ENCODE results near the gene OR1D2.
"Not testable (repeated sequence)": the region's sequence is repeated elsewhere in the genome, so short reads cannot be mapped to it uniquely, and the experiment has no call there.

Gene OR1D2, protein sequence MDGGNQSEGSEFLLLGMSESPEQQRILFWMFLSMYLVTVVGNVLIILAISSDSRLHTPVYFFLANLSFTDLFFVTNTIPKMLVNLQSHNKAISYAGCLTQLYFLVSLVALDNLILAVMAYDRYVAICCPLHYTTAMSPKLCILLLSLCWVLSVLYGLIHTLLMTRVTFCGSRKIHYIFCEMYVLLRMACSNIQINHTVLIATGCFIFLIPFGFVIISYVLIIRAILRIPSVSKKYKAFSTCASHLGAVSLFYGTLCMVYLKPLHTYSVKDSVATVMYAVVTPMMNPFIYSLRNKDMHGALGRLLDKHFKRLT

DNA sequence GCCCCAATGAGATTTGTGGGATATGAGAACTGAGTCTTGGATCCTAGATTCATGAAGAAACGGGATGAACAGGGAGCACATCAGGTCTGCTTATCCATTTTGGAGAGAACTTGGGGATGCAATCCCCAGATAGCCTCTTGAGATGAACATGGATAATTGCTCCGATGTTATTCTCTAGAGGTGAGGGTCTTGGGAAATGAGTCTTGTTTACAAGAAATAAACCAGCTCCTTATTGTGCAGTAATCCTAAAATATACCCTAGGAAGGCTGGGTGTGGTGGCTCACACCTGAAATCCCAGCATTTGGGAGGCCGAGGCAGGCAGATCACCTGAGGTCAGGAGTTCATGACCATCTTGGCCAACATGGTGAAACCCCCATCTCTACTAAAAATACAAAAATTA is at the start of gene OR1D2:
OR1D2 (minus strand) TSS at position 101 of the 400 bp plus-strand sequence. CDS start 11,426 bp downstream, outside the sequence.
- DNase-seq: no peak

DNA sequence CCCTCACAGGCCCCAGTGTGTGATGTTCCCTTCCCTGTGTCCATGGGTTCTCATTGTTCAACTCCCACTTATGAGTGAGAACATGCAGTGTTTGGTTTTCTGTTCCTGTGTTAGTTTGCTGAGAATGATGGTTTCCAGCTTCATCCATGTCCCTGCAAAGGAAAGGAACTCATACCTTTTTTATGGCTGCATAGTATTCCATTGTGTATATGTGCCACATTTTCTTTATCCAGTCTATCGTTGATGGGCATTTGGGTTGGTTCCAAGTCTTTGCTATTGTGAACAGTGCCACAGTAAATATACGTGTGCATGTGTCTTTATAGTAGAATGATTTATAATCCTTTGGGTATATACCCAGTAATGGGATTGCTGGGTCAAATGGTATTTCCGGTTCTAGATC is 33.3 kb upstream of the OR1D2 start:
- DNase-seq: not testable (repeated sequence)

DNA sequence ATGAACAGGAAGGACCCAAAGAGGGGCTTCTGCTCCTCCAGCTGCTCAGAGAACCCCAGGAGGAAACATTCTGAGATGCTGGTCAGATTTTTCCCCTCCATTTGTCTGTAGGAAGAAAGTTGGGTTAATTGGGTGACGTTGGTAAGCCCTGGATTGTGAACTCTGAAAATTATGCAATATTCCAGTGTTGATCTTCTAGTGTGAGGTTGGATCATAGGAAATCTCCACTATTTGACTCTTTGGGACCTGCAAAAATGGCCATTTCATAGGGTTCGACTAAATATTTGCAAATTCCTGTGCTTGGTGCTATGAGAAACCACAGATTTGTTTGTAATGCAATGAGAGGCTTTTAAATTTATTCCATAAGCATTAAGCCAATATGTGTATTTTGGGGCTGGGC is 23.2 kb upstream of the OR1D2 start, which contains the start of gene OR1G1:
OR1G1 (minus strand) TSS at position 101 of the 400 bp plus-strand sequence; CDS start at position 101, 0 bp downstream.
- DNase-seq: no peak

DNA sequence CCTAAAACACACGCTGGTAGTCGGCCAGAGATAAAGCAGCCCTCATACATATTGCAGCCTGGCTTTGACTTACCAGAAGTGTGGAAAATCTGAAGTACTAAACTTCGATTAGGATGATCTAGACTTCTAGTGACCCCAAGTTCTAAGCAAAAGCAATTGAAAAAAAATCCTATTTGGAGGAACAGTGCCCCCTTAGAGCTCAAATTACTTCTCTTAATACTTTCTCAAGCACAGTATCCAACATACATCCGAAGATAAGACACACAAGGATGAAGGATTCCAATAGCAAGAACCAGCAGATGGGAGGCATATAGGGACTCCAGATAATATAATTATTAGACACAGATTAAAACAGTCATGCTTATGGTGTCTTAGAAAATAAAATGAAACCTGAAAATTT is 30.4 kb downstream of the OR1D2 start:
- not testable (repeated sequence) for DNase-seq

DNA sequence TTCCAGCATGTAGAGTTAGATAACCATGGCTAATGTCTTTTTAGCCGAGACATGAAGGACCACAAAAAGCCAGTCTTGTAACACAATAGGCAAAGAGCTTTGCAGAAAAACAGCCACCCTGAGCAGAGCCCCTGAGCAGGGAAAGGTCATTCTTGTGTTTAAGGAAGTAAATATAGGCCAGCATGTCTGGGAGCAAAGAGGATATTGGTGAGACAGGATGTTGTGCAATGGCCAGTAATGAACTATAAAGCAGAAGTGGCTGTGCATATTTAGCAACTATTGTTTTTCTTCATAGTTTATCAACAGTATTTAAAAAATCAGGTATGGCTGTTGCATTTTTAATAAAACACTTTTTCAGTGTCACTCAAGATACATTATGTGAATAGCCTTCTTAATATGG is 39.0 kb downstream of the OR1D2 start:
- DNase-seq: not testable (repeated sequence)

DNA sequence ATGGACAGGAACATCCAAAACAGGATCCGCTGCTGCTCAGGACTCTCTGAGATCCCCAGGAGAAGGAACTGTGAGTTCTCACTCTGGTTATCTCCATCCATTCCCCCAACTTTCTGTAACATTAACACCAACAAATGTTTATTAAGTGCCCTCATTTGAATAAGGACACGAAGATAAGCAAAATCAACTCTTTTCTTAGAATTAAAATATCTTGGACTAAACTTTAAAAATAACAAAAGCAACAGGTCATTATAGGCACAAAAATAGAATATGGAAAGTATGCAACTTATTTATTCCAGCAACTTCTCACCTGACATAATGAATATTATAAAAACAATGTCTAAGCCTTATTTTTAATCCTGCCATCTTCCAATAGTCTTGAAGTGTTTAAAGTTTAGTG is 40.7 kb downstream of the OR1D2 start, which contains the start of gene OR1D5:
OR1D5 (minus strand) TSS at position 101 of the 400 bp plus-strand sequence; CDS start at position 101, 0 bp downstream.
- not testable (repeated sequence) for DNase-seq

DNA sequence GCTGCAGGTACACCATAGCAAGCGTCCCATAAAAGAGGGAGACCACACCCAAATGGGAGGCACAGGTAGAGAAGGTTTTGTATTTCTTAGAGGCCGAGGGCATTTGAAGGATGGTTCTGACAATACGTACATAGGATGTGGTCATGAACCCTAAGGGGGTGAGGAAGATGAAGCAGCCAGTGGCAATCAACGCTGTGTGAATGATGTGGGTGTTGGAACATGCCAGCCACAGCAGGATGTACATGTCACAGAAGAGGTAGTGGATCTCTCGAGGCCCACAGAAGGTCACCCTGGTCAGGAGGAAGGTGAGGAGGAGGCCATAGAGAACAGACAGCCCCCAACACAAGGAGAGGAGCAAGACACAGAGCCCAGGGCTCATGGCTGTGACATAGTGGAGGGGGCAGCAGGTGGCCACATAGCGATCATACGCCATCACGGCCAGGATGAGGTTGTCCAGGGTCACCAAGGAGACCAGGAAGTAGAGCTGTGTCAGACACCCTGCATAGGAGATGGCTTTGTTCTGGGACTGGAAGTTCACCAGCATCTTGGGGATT is 41.3 kb downstream of the OR1D2 start:
- not testable (repeated sequence) for DNase-seq

DNA sequence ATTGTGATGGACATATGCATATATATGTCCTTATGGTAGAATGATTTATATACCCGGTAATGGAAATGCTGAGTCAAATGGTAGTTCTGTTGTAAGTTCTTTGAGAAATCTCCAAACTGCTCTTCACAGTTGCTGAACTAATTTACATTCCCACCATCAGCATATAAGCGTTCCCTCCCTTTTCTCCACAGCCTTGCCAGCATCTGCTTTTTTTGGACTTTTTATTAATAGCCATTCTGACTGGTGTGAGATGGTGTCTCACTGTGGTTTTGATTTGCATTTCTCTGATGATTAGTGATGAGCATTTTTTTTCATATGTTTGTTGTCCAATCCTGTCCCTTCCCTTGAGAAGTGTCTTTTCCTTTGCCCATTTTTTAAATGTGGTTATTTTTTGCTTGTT is 49.4 kb downstream of the OR1D2 start:
- not testable (repeated sequence) for DNase-seq

DNA sequence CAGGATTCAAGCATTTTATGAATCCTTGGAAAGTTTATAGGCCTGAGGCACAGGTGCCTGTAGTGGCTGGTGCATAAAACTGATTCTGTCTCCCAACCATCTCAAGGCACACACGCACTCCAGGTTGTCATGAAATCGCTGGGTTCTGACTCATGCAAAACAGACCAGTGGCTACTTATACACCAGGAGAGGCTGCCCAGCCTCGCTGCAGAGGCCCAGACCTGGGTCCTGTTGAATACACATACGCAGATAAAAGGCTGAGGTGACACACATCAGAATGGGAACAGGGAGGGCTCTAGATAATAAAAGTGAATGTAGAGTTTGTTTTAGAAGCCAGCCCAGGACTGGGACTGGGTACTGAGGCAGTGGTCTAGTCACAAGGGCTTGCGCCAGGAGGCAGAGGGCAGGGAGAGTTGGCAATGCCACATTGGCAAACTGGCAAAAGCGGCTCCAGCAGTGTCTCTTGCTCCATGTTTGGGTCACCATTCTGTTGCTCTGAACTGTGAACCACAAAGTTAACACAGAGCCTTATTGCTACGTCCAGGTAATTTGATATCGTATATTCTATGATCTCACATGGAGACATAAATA is 54.4 kb downstream of the OR1D2 start:
- no peak for DNase-seq

DNA sequence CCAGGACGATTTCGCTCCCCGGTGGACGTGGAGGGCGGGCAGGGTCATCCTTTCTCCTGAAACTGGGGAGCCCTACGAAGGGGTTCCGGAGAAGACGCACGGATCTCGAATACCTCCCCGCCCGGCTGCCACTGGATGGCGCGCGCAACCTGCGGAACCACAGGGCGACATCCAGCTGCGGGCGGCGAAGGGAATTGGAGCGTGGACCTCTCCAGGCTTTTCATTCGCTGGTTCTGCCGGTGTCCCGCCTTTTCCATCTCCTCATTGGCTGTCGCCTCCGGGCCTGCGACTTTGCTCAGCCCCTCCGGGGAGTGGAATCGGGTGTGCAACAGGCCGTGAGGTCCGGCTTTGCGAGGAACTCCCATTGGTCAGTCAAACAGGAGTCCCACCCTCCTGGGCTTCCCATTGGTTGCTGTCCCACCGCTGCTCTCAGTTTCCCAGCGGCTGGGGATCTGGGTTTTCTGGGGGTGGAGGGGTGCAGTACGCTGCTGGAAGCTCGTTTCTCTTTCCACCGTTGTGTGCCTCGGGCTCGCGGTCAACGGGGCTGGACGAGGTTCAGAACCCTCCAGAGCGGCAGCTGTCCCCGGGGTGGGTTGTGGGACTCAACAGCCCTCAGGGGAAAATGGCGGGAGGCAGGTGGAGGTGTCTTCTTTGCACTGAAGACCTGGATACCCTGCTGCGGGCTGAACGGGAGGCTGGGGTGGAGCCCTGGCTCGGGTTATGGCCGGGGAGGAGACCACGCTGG is 55.3 kb downstream of the OR1D2 start:
- DNase-seq: peak; percentile 90

DNA sequence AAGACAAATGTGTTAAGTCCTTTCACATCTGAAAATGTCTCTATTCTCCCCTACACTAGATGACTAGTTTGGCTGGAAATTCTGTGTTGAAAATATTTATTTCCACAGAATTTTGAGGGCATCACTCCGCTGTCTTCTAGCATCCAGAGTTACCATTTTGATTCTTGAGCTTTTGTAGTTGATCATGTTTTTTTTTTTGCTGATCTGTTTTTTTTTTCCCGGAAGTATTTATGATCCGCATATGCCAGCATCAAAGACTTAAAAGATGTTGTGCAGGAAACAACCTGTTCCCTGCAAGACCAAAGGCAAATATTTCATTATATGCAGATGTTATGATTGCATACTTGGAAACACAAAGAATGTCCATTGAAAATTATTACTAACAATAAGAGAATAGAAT is 57.5 kb downstream of the OR1D2 start:
- DNase-seq: no peak

DNA sequence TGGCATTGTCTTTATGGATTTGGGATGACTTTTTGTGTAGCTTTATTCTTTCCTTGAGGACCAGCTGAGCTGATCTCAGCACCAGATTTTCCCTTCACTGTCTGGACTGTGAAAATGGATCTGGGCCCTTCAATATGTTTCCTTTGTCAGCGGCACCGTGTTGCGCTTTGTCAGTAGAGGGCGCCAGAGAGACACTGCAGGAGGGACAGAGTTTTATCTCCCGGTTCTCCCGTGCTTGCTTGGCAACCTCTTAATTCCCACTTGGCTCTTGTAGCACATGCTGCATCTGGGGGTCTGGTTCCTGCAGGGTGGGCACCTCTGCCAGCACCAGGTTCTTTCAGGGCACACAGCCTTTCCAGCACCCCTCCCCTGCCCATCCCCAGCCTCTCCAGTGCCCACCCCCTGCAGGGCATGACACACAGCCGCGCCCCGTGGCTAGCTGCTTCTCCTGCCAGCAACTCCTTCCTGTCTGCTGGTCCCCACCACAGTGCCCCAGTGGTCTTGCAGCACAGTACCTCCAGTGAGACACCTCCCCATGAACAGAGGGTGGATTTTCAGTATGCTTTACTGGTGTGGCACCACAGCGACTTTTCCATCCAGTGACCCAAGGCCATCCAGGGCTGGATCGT is 60.4 kb downstream of the OR1D2 start:
- peak; percentile 58 for DNase-seq

DNA sequence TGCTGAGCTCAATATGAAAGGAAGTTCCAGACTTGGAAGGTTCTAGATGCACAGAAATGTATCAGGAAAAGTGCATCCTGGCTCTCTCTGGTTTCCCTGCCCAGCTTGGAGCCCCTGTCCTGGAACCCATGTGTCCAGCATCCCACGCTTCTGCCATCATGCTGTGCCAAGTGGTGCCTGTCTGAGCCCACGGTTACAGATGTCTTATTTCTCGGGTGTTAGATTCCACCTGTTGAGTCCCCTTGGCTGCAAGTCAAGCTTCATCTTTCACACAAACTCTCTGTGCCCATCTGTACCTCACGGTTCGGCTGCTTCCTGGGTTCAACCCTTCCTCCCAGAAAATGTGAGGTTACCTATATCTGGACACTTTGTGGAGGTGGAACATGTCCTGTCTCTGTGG is 63.3 kb downstream of the OR1D2 start:
- DNase-seq: no peak

DNA sequence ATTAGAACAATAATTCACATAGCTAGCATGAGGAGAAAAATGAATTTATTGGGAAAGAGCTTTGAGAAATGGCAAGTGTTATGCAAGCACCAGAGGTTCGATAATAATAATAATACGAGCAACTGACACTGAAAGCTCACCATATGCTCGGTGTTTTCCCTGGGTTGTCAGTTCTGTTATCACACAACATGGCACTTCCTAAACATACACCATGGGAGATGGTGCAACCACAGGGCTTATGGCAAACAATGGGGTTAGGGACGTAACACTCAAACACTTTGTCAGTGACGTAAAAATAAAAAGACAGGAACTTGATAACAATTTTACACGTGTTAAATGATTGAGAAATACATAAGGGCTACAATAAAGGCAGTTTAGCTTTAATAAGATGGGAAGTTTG is 64.5 kb downstream of the OR1D2 start:
- DNase-seq: no peak

DNA sequence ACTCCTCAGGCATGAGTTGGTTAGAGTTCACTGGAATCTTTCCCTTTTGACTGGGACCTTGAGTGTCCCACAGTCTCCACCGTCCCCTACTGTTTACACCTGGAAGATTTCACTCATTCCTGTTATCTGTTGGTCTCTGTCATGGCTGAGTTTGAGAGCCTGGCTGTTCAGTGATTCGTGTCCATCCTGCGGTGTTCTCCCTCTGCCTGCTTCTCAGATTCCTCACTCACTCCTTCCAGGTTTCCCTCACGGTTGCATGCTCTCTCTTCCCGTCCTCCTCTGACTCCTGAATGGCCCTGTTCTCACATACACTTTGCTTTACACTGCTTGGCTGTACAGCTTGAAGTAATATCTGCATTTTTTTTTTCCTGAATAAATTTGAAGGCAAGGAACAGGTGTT is 65.3 kb downstream of the OR1D2 start:
- no peak for DNase-seq

Measured in RPMI8226 (cell line).